CD4-positive, alpha-beta T cell treated with Interleukin-10 for 1 hour (primary cell): ENCODE measurements around the gene SARM1.
"Not testable (repeated sequence)": the region's sequence is repeated elsewhere in the genome, so short reads cannot be mapped to it uniquely, and the experiment has no call there.

Experiments
- DNase-seq: peaks from one replicate; pipeline ENCODE4 v3.0.0-alpha.2; 2020

Gene SARM1

DNA sequence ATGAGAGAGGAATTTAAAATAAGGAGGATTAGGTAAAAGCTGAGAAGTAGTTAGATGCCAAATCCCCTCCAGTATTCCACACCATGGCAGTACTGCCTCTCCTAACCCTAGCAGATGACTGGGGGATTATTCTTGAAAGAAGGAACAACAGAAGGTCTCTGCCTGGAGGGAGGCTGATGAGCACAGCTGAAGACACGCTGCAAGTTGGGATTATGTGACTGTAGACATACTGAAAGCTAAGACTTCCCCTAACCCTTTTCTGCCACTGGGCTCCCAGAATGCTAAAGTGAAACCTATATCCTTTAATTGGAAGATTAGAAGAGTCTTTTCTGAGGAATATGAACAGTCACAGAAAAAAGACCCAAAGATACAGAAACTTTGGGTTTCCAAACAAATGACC is 62.2 kb downstream of the SARM1 start:
- no peak for DNase-seq

GRCh38 chr17:28434326-28434725 is 62.8 kb downstream of the SARM1 start:
- DNase-seq: not testable (repeated sequence)

DNA sequence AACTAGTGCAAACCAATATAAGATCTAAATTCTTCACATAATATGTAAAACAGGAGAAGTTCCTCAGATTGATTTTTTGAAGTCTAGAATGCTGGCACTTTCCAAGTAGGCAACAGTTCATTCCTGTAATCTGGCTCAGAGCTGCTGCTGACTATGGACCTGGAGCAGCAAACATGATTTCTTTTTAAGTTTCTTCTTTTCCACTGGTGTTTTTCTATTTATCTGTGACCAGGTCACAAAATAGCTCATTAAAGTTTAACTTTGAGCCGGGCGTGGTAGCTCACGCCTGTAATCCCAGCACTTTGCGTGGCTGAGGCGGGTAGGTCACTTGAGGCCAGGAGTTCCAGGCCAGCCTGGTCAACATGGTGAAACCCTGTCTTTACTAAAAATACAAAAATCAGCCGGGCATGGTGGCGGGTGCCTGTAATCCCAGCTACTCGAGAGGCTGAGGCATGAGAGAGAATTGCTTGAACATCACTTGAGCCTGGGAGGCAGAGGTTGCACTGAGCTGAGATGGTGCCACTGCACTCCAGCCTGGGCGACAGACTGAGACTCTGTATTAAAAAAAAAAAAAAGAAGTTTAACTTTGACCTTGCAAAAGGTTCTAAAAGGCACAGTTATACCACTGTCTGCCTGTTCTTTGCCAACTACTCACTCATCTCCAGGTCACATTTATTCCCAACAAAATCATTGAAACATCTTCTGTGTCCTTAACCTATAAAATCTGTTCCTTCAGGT is 72.6 kb downstream of the SARM1 start:
- no peak for DNase-seq

DNA sequence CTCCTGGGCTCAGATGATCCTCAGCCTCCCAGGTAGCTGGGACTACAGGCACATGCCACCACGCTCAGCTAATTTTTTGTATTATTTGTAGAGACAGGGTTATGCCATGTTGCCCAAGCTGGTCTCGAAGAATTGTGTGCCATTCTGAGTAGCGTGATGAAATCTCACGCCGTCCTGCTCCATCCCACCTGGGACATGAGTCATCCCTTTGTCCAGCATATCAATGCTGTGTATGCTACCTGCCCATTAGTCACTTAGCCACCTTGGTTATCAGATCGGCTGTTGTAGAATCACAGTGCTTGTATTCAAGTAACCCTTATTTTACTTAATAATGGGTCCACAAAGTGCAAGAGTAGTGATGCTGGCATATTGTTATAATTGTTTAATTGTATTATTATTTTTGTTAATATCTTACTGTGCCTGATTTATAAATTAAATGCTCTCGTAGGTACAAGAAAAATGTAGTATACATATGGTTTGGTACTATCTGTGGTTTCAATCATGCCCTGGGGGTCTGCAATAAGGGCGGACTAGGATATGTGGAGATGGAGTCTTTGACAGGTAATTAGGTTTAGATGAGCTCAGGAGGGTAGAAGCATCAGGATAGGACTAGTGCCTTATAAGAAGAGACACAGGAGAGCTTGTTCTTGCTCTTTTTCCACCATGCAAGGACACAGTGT is 75.4 kb downstream of the SARM1 start:
- DNase-seq: no peak

DNA sequence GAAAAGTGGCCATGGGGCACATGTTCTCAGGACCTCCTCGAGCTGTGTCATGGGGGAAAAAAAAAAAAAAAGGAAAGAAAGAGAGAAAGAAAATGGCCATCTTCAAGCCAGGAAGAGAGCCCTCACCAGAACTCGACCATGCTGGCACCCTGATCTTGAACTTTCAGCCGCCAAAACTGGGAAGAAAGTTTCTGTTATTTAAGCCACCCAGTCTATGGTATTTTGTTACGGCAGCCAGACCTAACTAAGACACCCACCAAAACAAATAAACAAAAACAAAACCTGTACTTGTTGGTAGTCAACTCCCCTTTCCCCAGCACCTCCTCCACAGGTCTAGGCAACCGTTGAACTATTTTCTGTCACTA is 75.9 kb downstream of the SARM1 start:
- DNase-seq: no peak

- no peak for DNase-seq
Observed at GRCh38 chr17:28449859-28450258, 78.4 kb downstream of the SARM1 start.
